Upper lobe of left lung (tissue), 6 donors: ENCODE results near the gene LCN15. TPM values are rescaled to one million over a fixed set of nuclear protein-coding genes. Genes with fewer than 3 reads are reported as not detected.

Experiments
- ATAC-seq, 2 donors: fragments of 200-7000 bp; cut with Tn5 transposase; one replicate each; pipeline ENCODE4 v1.9.1; 2022; ENCODE audit warnings: mild to moderate bottlenecking in 2 of 2, moderate library complexity in 2 of 2; ENCODE audit not compliant: low FRiP score in 2 of 2
- DNase-seq, 2 donors: peaks; one replicate each; pipeline ENCODE4 v3.0.0-alpha.2; 2019 to 2020
- H3K27ac ChIP-seq, 4 donors: fragments of 200-600 bp; sonication (generic); one replicate each; pipeline ENCODE4 v1.5.1; 2016 to 2019
- H3K27me3 ChIP-seq, 4 donors: fragments of 200-600 bp; sonication (generic); one replicate each; pipeline ENCODE4 v1.5.1; 2017 to 2019
- H3K36me3 ChIP-seq, 4 donors: fragments of 200-600 bp; sonication (generic); one replicate each; pipeline ENCODE4 v1.5.1; 2016 to 2019
- H3K4me1 ChIP-seq, 4 donors: fragments of 200-600 bp; sonication (generic); one replicate each; pipeline ENCODE4 v1.5.1; 2018 to 2019
- H3K4me3 ChIP-seq, 4 donors: fragments of 200-600 bp; sonication (generic); one replicate each; pipeline ENCODE4 v1.5.1; 2017 to 2019; ENCODE audit warnings: mild to moderate bottlenecking in 2 of 4, moderate library complexity in 1 of 4
- H3K9me3 ChIP-seq, 4 donors: fragments of 200-600 bp; sonication (generic); one replicate each; pipeline ENCODE4 v1.5.1; 2018 to 2019
- CTCF ChIP-seq, 6 experiments: fragments of 450-650 bp in 4 of 6; fragments of 200-600 bp in 2 of 6; sonication (generic) in 2 of 6; IDR thresholded peaks; one replicate each; pipeline ENCODE4 v1.5.1; 2016 to 2019; ENCODE audit warnings: antibody characterized with exemption in 6 of 6
- EP300 ChIP-seq, 4 donors: sonication (generic); formaldehyde crosslinking; IDR thresholded peaks; one replicate each; pipeline ENCODE4 v1.5.1; 2017; ENCODE audit warnings: antibody characterized with exemption in 4 of 4, control low read depth in 2 of 4
- POLR2A ChIP-seq, 4 donors: fragments of 450-650 bp; IDR thresholded peaks; one replicate each; pipeline ENCODE4 v1.5.1; 2016 to 2017; ENCODE audit warnings: antibody characterized with exemption in 4 of 4, mild to moderate bottlenecking in 2 of 4
- POLR2AphosphoS5 ChIP-seq, 2 donors: sonication (generic); formaldehyde crosslinking; IDR thresholded peaks; one replicate each; pipeline ENCODE4 v1.5.1; 2017; ENCODE audit warnings: antibody characterized with exemption in 2 of 2
- WGBS, 2 donors: methylation state at CpG; one replicate each; pipeline ENCODE4 v1.1.5; 2017 to 2018; 5-methylcytosine and 5-hydroxymethylcytosine counted together
- total RNA-seq, 6 donors: library from RNA; depleted of rRNA in 4 of 6; stranded (reverse); fragments of >200 nt in 4 of 6; gene quantifications; one replicate each; pipeline versions ENCODE4 v1.1.0 to v1.2.1, GENCODE V29; 2016 to 2021
- donor health status: DM: no; HTN: no; CAD: no; lungs with moderate emphysema.
- donor health status: DM: no; HTN: yes; CAD: no; lungs with severe emphysema.

Gene LCN15
- total RNA-seq, 6 donors from 2014 or later = 0.23 TPM; not detected in 5

- no peak for ATAC-seq
- peak overlapping the region in 2 of 4 donors; percentile 17 to 83 for H3K27ac ChIP-seq
- H3K4me1 ChIP-seq = peaks cover 55 to 84% (median 66%) of the 10 kb centered on the region in 4 donors
- no peak overlapping the region for H3K4me3 ChIP-seq
- H3K9me3 ChIP-seq = no peaks in the 10 kb centered on the region
- peak in 1 of 2 donors; percentile 76 for DNase-seq
- WGBS, 2 donors = 51 to 100% methylated on average over 3 to 10 of the region's 24 CpGs
- H3K36me3 ChIP-seq = peaks cover 27 to 52% (median 48%) of the 10 kb centered on the region in 4 donors
- TF ChIP-seq POLR2AphosphoS5 (IDR thresholded peaks at IDR 0.05) = no peak
- H3K27me3 ChIP-seq = no peaks in the 10 kb centered on the region
Observed at GRCh38 chr9:136722969-136723356, 41.4 kb downstream of the LCN15 start.

GRCh38 chr9:136722093-136722968 is 42.0 kb downstream of the LCN15 start:
- H3K27me3 ChIP-seq = no peaks in the 10 kb centered on the region
- peaks cover 27 to 52% (median 48%) of the 10 kb centered on the region in 4 donors for H3K36me3 ChIP-seq
- H3K9me3 ChIP-seq = no peaks in the 10 kb centered on the region
- peak overlapping the region in 1 of 4 donors; percentile 3 for H3K4me3 ChIP-seq
- ATAC-seq (no peak), DNase-seq (peak in 1 of 2 donors; percentile 85)
- peaks cover 55 to 83% (median 65%) of the 10 kb centered on the region in 4 donors for H3K4me1 ChIP-seq
- H3K27ac ChIP-seq = peak overlapping the region; percentile 65 to 83 (median 76)
- no peak for TF ChIP-seq CTCF (IDR thresholded peaks at IDR 0.05)
- no peak for TF ChIP-seq POLR2A (IDR thresholded peaks at IDR 0.05)
- no peak for TF ChIP-seq POLR2AphosphoS5 (IDR thresholded peaks at IDR 0.05)
- TF ChIP-seq EP300 (IDR thresholded peaks at IDR 0.05) = no peak
- 86 to 92% methylated on average over 4 to 24 of the region's 31 CpGs for WGBS, 2 donors

- 39 to 77% methylated on average over 12 to 19 of the region's 30 CpGs for WGBS, 2 donors
- ATAC-seq (peak in 1 of 2 donors; percentile 5), DNase-seq (peak; percentile 52 to 75)
- peaks cover 27 to 52% (median 48%) of the 10 kb centered on the region in 4 donors for H3K36me3 ChIP-seq
- TF ChIP-seq EP300 (IDR thresholded peaks at IDR 0.05) = peak in 2 of 4 donors; percentile 66 to 84
- TF ChIP-seq CTCF (IDR thresholded peaks at IDR 0.05) = no peak
- peak; percentile 74 to 82 for TF ChIP-seq POLR2AphosphoS5 (IDR thresholded peaks at IDR 0.05)
- TF ChIP-seq POLR2A (IDR thresholded peaks at IDR 0.05) = peak in 2 of 4 donors; percentile 14 to 26
- no peaks in the 10 kb centered on the region for H3K9me3 ChIP-seq
- no peaks in the 10 kb centered on the region for H3K27me3 ChIP-seq
- peaks cover 47 to 77% (median 60%) of the 10 kb centered on the region in 4 donors for H3K4me1 ChIP-seq
- H3K27ac ChIP-seq = peak overlapping the region; percentile 65 to 83 (median 76)
- H3K4me3 ChIP-seq = peak overlapping the region in 1 of 4 donors; percentile 19
Observed at GRCh38 chr9:136721339-136722092, 42.8 kb downstream of the LCN15 start.

- H3K4me1 ChIP-seq = peaks cover 41 to 73% (median 55%) of the 10 kb centered on the region in 4 donors
- ATAC-seq (no peak), DNase-seq (no peak)
- no peaks in the 10 kb centered on the region for H3K27me3 ChIP-seq
- TF ChIP-seq POLR2A (IDR thresholded peaks at IDR 0.05) = no peak
- peak overlapping the region; percentile 71 to 83 (median 78) for H3K27ac ChIP-seq
- 73% methylated on average over 11 of the region's 11 CpGs; no CpG with 5 or more reads in 1 of the 2 donors for WGBS, 2 donors
- peaks cover 25 to 46% (median 44%) of the 10 kb centered on the region in 4 donors for H3K36me3 ChIP-seq
- no peaks in the 10 kb centered on the region for H3K9me3 ChIP-seq
- no peak overlapping the region for H3K4me3 ChIP-seq
Observed at GRCh38 chr9:136720898-136721338, 43.4 kb downstream of the LCN15 start.

- H3K27me3 ChIP-seq = no peaks in the 10 kb centered on the region
- WGBS, 2 donors = 63 to 70% methylated on average over 9 to 15 of the region's 20 CpGs
- TF ChIP-seq POLR2A (IDR thresholded peaks at IDR 0.05) = no peak
- no peak for TF ChIP-seq CTCF (IDR thresholded peaks at IDR 0.05)
- TF ChIP-seq POLR2AphosphoS5 (IDR thresholded peaks at IDR 0.05) = no peak
- no peak for TF ChIP-seq EP300 (IDR thresholded peaks at IDR 0.05)
- H3K36me3 ChIP-seq = peaks cover 19 to 40% (median 38%) of the 10 kb centered on the region in 4 donors
- peak in 1 of 2 donors; percentile 14 for ATAC-seq
- peak overlapping the region; percentile 71 to 83 (median 78) for H3K27ac ChIP-seq
- no peak overlapping the region for H3K4me3 ChIP-seq
- peaks cover 39 to 72% (median 54%) of the 10 kb centered on the region in 4 donors for H3K4me1 ChIP-seq
- DNase-seq = no peak
- H3K9me3 ChIP-seq = no peaks in the 10 kb centered on the region
Observed at GRCh38 chr9:136720251-136720897, 43.9 kb downstream of the LCN15 start.
